Thyroid gland (tissue), 4 donors: ENCODE data around the gene NRP2. TPM values are rescaled to one million over a fixed set of nuclear protein-coding genes. Genes with fewer than 3 reads are reported as not detected.
A peak's percentile ranks its signal among the peaks of the same experiment; 100 is the strongest.

Experiments
- DNase-seq, 2 donors: peaks; one replicate each; pipeline ENCODE4 v3.0.0-alpha.2; 2019
- H3K27ac ChIP-seq, 3 donors: fragments of 200-600 bp; sonication (generic); 1 replicate in 2 of 3; 2 replicates in 1 of 3; pipeline ENCODE4 v1.5.1; 2016 to 2019; ENCODE audit warnings: mild to moderate bottlenecking in 1 of 3, moderate library complexity in 1 of 3
- H3K27me3 ChIP-seq: fragments of 200-600 bp; sonication (generic); one replicate; pipeline ENCODE4 v1.5.1; 2019
- H3K36me3 ChIP-seq, 2 donors: fragments of 200-600 bp; sonication (generic); one replicate each; pipeline ENCODE4 v1.5.1; 2016 to 2019
- H3K4me1 ChIP-seq, 2 donors: fragments of 200-600 bp; sonication (generic); one replicate each; pipeline ENCODE4 v1.5.1; 2017 to 2019
- H3K4me3 ChIP-seq, 3 donors: fragments of 200-600 bp; sonication (generic); replicated peaks in 1 of 3; 1 replicate in 2 of 3; 2 replicates in 1 of 3; pipeline ENCODE4 v1.5.1; 2016; ENCODE audit warnings: mild to moderate bottlenecking in 1 of 3
- H3K9me3 ChIP-seq: fragments of 200-600 bp; sonication (generic); one replicate; pipeline ENCODE4 v1.5.1; 2017
- POLR2A ChIP-seq, 2 donors: fragments of 450-650 bp; IDR thresholded peaks; one replicate each; pipeline ENCODE4 v1.6.1; 2017; ENCODE audit warnings: antibody characterized with exemption in 2 of 2, mild to moderate bottlenecking in 2 of 2, moderate library complexity in 1 of 2
- WGBS, 2 donors: methylation state at CpG; one replicate each; pipeline ENCODE4 v1.1.5; 2017; 5-methylcytosine and 5-hydroxymethylcytosine counted together
- intact Hi-C: fragments of 100-400 bp; cut with DNase I; formaldehyde crosslinking; loops from one replicate; pipeline ENCODE4 v1.15.1; 2023
- total RNA-seq, 4 donors: library from RNA; depleted of rRNA; stranded (reverse); fragments of >200 nt; gene quantifications; one replicate each; pipeline ENCODE4 v1.2.3, GENCODE V29; 2016
- TF ChIP-seq, protein P1 (sequence below), 6 experiments: fragments of 200-600 bp in 3 of 6; fragments of 450-650 bp in 3 of 6; sonication (generic) in 3 of 6; IDR thresholded peaks; one replicate each; pipeline ENCODE4 v1.5.1; 2016 to 2019; ENCODE audit warnings: antibody characterized with exemption in 6 of 6, mild to moderate bottlenecking in 2 of 6, inconsistent platforms in 1 of 6, moderate library complexity in 1 of 6

NRP2 gene
- total RNA-seq, 4 donors from 2014 or later: 29.3 to 62.5 (median 41.6) TPM

DNA sequence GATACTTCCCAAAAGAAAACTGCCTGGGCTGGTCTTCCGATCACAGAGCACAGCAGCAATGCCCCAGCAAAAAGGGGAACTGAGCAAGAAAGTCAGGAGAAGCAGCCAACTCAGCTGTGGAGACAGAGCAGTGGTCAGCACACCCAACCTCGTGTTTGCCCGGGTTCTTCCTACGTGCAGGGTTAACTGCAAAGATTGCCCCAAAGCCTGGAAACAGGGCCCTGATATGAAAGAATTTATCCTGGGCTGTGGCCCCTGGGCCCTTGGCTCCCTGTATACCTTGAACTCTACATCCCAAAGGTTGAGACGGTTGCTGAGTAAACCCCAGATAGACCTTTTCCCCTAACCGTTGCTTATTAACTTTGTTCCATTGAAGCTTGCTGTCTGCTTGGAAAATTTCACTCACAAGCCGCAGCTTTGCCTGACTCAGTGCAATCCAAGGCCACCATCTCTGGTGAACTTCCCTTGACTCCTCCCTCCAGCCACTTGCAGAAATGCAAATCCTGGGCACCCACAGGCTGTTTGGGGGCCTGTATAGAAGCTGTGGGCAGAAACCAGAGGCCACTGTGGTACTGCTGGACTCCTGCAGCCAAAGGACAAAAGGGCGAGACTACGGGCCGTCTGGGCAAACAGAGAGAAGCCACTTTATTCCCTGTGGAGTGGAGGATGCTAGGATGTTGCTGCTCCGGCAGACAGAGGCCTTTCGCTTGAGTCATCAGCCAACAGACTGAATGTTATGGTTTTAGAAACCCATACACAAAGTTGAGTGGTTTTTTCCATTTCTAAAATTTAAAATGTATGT is 18.2 kb downstream of the NRP2 start:
- WGBS, 2 donors: 77% methylated on average over 12 of the region's 12 CpGs
- H3K4me1 ChIP-seq: peaks cover 15 to 37% of the 10 kb centered on the region in 2 donors
- H3K9me3 ChIP-seq: no peaks in the 10 kb centered on the region
- TF ChIP-seq POLR2A (IDR thresholded peaks at IDR 0.05): no peak
- TF ChIP-seq, protein P1, sequence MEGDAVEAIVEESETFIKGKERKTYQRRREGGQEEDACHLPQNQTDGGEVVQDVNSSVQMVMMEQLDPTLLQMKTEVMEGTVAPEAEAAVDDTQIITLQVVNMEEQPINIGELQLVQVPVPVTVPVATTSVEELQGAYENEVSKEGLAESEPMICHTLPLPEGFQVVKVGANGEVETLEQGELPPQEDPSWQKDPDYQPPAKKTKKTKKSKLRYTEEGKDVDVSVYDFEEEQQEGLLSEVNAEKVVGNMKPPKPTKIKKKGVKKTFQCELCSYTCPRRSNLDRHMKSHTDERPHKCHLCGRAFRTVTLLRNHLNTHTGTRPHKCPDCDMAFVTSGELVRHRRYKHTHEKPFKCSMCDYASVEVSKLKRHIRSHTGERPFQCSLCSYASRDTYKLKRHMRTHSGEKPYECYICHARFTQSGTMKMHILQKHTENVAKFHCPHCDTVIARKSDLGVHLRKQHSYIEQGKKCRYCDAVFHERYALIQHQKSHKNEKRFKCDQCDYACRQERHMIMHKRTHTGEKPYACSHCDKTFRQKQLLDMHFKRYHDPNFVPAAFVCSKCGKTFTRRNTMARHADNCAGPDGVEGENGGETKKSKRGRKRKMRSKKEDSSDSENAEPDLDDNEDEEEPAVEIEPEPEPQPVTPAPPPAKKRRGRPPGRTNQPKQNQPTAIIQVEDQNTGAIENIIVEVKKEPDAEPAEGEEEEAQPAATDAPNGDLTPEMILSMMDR (IDR thresholded peaks at IDR 0.05): no peak
- H3K27ac ChIP-seq: peak overlapping the region in 2 of 3 donors; percentile 30 to 51
- intact Hi-C loops: no loop called here
- DNase-seq: no peak
- H3K4me3 ChIP-seq: no peak overlapping the region
- no peaks in the 10 kb centered on the region for H3K27me3 ChIP-seq
- H3K36me3 ChIP-seq: no peaks in the 10 kb centered on the region

DNA sequence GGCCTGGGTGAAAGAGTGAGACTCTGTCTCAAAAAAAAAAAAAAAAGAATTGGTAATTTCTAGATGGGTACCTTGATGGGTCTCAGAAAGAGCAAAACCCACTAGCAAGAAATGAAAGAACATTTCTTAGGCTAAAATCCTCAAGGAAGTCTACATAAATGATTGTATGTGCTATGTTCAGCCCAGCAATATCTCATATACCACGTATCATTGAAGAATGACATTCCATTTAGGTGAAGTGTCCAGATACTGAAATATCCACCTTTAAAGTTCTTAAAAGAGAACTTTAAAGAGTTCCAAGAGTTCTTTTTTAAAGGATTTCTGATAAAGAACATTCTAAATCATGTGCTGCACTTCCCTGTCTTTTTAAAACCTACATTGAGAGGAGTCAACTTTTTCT is 19.2 kb downstream of the NRP2 start:
- Histone ChIP-seq H3K27ac (peak overlapping the region in 1 of 3 donors; percentile 37), H3K36me3 (no peaks in the 10 kb centered on the region), H3K4me1 (peaks cover 19 to 47% of the 10 kb centered on the region in 2 donors), H3K4me3 (no peak overlapping the region), H3K9me3 (no peaks in the 10 kb centered on the region), H3K27me3 (no peaks in the 10 kb centered on the region)
- no peak for DNase-seq
- intact Hi-C loops: no loop called here
- no peak for TF ChIP-seq POLR2A (IDR thresholded peaks at IDR 0.05)
- TF ChIP-seq, protein P1 (IDR thresholded peaks at IDR 0.05): no peak
- 83 to 92% methylated on average over 1 of the region's 1 CpG for WGBS, 2 donors

DNA sequence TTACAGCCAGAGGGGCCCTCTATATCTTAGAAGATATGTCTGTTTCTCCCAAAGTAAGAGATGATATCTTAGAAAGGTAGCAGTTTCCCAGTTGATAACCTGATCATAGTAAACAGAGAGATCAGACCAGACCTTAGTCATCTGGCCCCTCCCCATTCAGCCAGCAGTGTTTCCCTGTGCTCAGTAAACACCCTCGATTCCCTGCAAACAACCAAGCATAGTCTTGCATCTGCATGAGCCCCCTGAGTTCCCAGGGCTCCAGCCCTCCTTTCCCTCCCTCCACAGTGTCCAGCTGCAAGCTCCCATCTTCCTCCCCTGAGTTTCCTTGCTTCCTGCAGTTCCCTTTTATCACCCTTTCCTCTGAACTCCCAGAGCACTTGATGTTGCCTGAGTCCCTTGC is 20.3 kb downstream of the NRP2 start:
- 43 to 50% methylated on average over 1 of the region's 1 CpG for WGBS, 2 donors
- intact Hi-C loops: no loop called here
- Histone ChIP-seq H3K4me1 (peaks cover 30 to 57% of the 10 kb centered on the region in 2 donors), H3K9me3 (no peaks in the 10 kb centered on the region), H3K36me3 (no peaks in the 10 kb centered on the region), H3K27me3 (no peaks in the 10 kb centered on the region), H3K4me3 (no peak overlapping the region), H3K27ac (no peak overlapping the region)
- TF ChIP-seq POLR2A (IDR thresholded peaks at IDR 0.05): no peak
- TF ChIP-seq, protein P1 (IDR thresholded peaks at IDR 0.05): no peak
- DNase-seq: no peak

DNA sequence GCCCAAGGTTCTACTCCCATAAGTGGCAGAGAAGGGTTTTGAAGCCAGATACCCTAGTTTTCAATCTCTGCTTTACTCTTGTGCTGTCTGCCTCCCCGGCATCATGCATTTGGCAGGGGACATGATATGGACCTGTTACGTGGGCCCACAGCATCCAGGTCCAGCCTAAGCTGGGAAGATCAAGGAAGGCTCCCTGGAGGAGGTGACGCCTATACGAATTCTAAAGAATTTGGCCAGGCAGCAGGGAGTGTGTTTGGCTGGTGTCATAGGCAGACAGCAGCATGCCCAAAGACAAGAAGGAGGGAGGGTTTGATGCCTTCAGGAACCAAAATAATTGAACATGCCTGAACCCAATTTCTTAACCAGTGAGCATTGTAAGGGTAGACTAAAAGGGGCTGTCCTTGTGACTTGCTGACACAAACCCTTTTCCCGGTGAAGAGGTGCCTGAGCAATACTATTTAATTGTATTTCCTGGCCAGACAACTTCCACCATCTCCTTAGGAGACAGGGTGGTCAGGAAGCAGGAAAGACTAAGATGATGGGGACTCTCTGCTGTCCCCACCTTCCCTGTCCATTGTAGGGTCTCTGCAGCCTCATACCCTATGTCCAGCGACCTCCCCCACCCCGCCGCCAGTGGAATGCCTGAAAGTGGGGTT is 21.3 kb downstream of the NRP2 start:
- WGBS, 2 donors: 57 to 66% methylated on average over 8 of the region's 8 CpGs
- intact Hi-C loops: no loop called here
- no peak overlapping the region for H3K4me3 ChIP-seq

More for the DNA sequence above, 21.3 kb downstream of the NRP2 start:
- no peaks in the 10 kb centered on the region for H3K36me3 ChIP-seq
- H3K4me1 ChIP-seq: peaks cover 38 to 67% of the 10 kb centered on the region in 2 donors
- H3K9me3 ChIP-seq: no peaks in the 10 kb centered on the region
- H3K27me3 ChIP-seq: no peaks in the 10 kb centered on the region
- peak overlapping the region; percentile 13 to 56 (median 53) for H3K27ac ChIP-seq
- TF ChIP-seq, protein P1 (IDR thresholded peaks at IDR 0.05): no peak
- TF ChIP-seq POLR2A (IDR thresholded peaks at IDR 0.05): no peak
- DNase-seq: no peak
